ENCODE results near the gene FMNL3. TPM values are rescaled to one million over a fixed set of nuclear protein-coding genes. Genes with fewer than 3 reads are reported as not detected.

Gene FMNL3
- total and polyA plus RNA-seq, 2 of the 13 experiments (the other 11 are each of a cell fraction or from before 2014, with no cell fraction given): 0.44 to 1.1 TPM

GRCh38 chr12:49741882-49742620 lies 34.8 kb upstream of the FMNL3 start (continued):
- TF ChIP-seq ZBTB4 (CRISPR knock-in tag; IDR thresholded peaks at IDR 0.05; ENCODE audit: borderline replicate concordance): no peak
- TF ChIP-seq TARDBP (CRISPR knock-in tag; IDR thresholded peaks at IDR 0.05): 0 out of 2 replicates have a peak, but pooled peaks have one; percentile 32
- TF ChIP-seq CTCF (CRISPR knock-in tag; IDR thresholded peaks at IDR 0.05): no peak
- no peak for TF ChIP-seq POGK (CRISPR knock-in tag; conservative IDR thresholded peaks at IDR 0.05)
- TF ChIP-seq ETV6 (CRISPR knock-in tag; conservative IDR thresholded peaks at IDR 0.05): no peak
- TF ChIP-seq HMGXB3 (CRISPR knock-in tag; IDR thresholded peaks at IDR 0.05; ENCODE audit: borderline replicate concordance): no peak
- no peak for TF ChIP-seq ZNF720 (CRISPR knock-in tag; IDR thresholded peaks at IDR 0.05)
- TF ChIP-seq TRIM22 (IDR thresholded peaks at IDR 0.05): no peak
- TF ChIP-seq ZNF501 (CRISPR knock-in tag; IDR thresholded peaks at IDR 0.05): no peak
- no peak for TF ChIP-seq ARNT (IDR thresholded peaks at IDR 0.05)
- 0 out of 2 replicates have a peak, but pooled peaks have one; percentile 11 for TF ChIP-seq ATF2 (CRISPR knock-in tag; IDR thresholded peaks at IDR 0.05)
- no peak for TF ChIP-seq TSC22D2 (CRISPR knock-in tag; IDR thresholded peaks at IDR 0.05; ENCODE audit: borderline replicate concordance)
- TF ChIP-seq ZNF672 (CRISPR knock-in tag; IDR thresholded peaks at IDR 0.05): no peak
- TF ChIP-seq RORA (CRISPR knock-in tag; IDR thresholded peaks at IDR 0.05): no peak
